CD8-positive, alpha-beta memory T cell (primary cell): Measurements from ENCODE around the gene MT2A. TPM values are rescaled to one million over a fixed set of nuclear protein-coding genes. Genes with fewer than 3 reads are reported as not detected.

ENCODE experiments used
- CTCF ChIA-PET: fragments of 350-600 bp; sonication (Branson Sonifier 250); formaldehyde crosslinking; loops from one replicate; lab custom pipeline; 2021; ENCODE audit warnings: antibody characterized with exemption; lab: Charles Lee
- POLR2A ChIA-PET: fragments of 350-600 bp; sonication (Branson Sonifier 250); formaldehyde crosslinking; loops from one replicate; lab custom pipeline; 2021; ENCODE audit warnings: antibody characterized with exemption; lab: Charles Lee
- DNase-seq, 5 donors: peaks; one replicate each; pipeline versions ENCODE4 v3.0.0 to v3.0.0-alpha.2; 2020 to 2022; ENCODE audit warnings: mixed read lengths in 1 of 5
- H3K27ac ChIP-seq: one replicate; pipeline ENCODE4 v1.7.0; 2013; ENCODE audit warnings: low read depth, mild to moderate bottlenecking, low read length, moderate library complexity
- H3K27me3 ChIP-seq: 2 replicates; pipeline ENCODE4 v1.7.0; 2013; ENCODE audit warnings: low read length, mild to moderate bottlenecking; ENCODE audit not compliant: insufficient read depth, poor library complexity, severe bottlenecking
- H3K36me3 ChIP-seq: 2 replicates; pipeline ENCODE4 v1.7.0; 2013; ENCODE audit warnings: mild to moderate bottlenecking, low read length, moderate library complexity; ENCODE audit not compliant: insufficient read depth
- H3K4me1 ChIP-seq: 2 replicates; pipeline ENCODE4 v1.7.0; 2013; ENCODE audit warnings: mild to moderate bottlenecking, low read length, moderate library complexity; ENCODE audit not compliant: insufficient read depth
- H3K4me3 ChIP-seq: 2 replicates; pipeline ENCODE4 v1.7.0; 2013; ENCODE audit warnings: mild to moderate bottlenecking, low read length
- H3K9me3 ChIP-seq: 2 replicates; pipeline ENCODE4 v1.7.0; 2013; ENCODE audit warnings: mild to moderate bottlenecking, low read length
- H3K27ac Mint-ChIP-seq, 8 donors: one replicate each; pipeline ENCODE4 v1.8.0; 2020 to 2021; ENCODE audit warnings: mixed read lengths in 8 of 8, mild to moderate bottlenecking in 6 of 8, inconsistent platforms in 3 of 8, moderate library complexity in 3 of 8
- H3K27me3 Mint-ChIP-seq, 2 donors: one replicate each; pipeline ENCODE4 v1.8.0; 2020 to 2021; ENCODE audit warnings: mixed read lengths in 2 of 2, mild to moderate bottlenecking in 1 of 2, moderate library complexity in 1 of 2
- H3K36me3 Mint-ChIP-seq, 3 donors: one replicate each; pipeline ENCODE4 v1.8.0; 2020 to 2021; ENCODE audit warnings: mixed read lengths in 3 of 3, inconsistent platforms in 1 of 3, mild to moderate bottlenecking in 1 of 3
- H3K4me1 Mint-ChIP-seq, 3 donors: one replicate each; pipeline ENCODE4 v1.8.0; 2020 to 2021; ENCODE audit warnings: mixed read lengths in 3 of 3, inconsistent platforms in 1 of 3, mild to moderate bottlenecking in 1 of 3
- H3K4me3 Mint-ChIP-seq, 7 donors: one replicate each; pipeline ENCODE4 v1.8.0; 2020 to 2021; ENCODE audit warnings: mixed read lengths in 7 of 7, mild to moderate bottlenecking in 6 of 7, moderate library complexity in 4 of 7, inconsistent platforms in 2 of 7
- H3K9me3 Mint-ChIP-seq, 5 donors: one replicate each; pipeline ENCODE4 v1.8.0; 2020 to 2022; ENCODE audit warnings: mixed read lengths in 5 of 5, mild to moderate bottlenecking in 3 of 5, moderate library complexity in 2 of 5, inconsistent platforms in 1 of 5
- polyA plus RNA-seq: library from polyadenylated mRNA; unstranded; fragments of 300-500 nt; fragmentation: Illumina TruSeq; gene quantifications from one replicate; pipeline ENCODE4 v1.2.3, GENCODE V29; 2021
- total RNA-seq, 2 experiments: library from RNA; stranded (reverse); gene quantifications; one replicate each; pipeline ENCODE4 v1.2.3, GENCODE V29; 2021

MT2A gene
- total and polyA plus RNA-seq, 3 experiments from 2014 or later: 285 to 435 (median 349) TPM

DNA sequence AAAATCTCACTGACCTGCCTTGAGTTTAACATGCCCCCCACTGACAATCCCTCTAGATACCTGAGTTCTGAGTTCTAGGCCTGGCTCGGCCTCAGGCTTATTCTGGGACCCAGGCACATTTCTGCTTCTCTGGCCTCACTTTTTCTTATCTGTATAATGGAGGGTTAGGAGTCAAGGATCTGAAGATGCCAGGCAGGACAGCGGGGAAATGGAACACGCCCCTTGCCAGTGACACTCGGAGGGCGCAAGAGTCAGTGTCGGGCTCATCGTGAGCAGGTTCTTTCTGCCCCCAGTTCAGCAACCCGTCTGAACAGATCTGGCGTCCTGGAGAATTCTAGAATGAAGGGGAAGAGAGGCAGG, 19.6 kb upstream of the MT2A start:
- ChIA-PET POLR2A (no interaction called here), CTCF (no interaction called here)
- Histone ChIP-seq H3K4me1 (peaks cover 3% of the 10 kb centered on the region), H3K27me3 (peaks cover 23% of the 10 kb centered on the region), H3K4me3 (peak overlapping the region; percentile 22), H3K9me3 (no peaks in the 10 kb centered on the region), H3K36me3 (no peaks in the 10 kb centered on the region), H3K27ac (no peak overlapping the region)
- H3K36me3 Mint-ChIP-seq: peaks cover 0 to 3% (median 0%) of the 10 kb centered on the region in 3 donors
- H3K4me3 Mint-ChIP-seq: peak overlapping the region; percentile 72 to 89 (median 83)
- DNase-seq: no peak
- no peaks in the 10 kb centered on the region for H3K9me3 Mint-ChIP-seq
- peak overlapping the region in 2 of 8 donors; percentile 60 to 71 for H3K27ac Mint-ChIP-seq
- H3K4me1 Mint-ChIP-seq: peaks cover 8 to 17% (median 9%) of the 10 kb centered on the region in 3 donors
- H3K27me3 Mint-ChIP-seq: peaks cover 32 to 59% of the 10 kb centered on the region in 2 donors

- Mint-ChIP-seq H3K27ac (peak within 1 kb of the TSS in 3 of 8 donors; percentile 55 to 71 (median 60)), H3K27me3 (peaks cover 32 to 53% of the 10 kb centered on the region in 2 donors), H3K4me3 (peak within 1 kb of the TSS; percentile 72 to 89 (median 83)), H3K4me1 (peaks cover 8 to 17% (median 9%) of the 10 kb centered on the region in 3 donors), H3K36me3 (peaks cover 0 to 3% (median 0%) of the 10 kb centered on the region in 3 donors), H3K9me3 (no peaks in the 10 kb centered on the region)
- no peak within 1 kb of the TSS for H3K27ac ChIP-seq
- DNase-seq: peak in 2 of 5 donors; percentile 26 to 51
- H3K36me3 ChIP-seq: no peaks in the 10 kb centered on the region
- H3K4me3 ChIP-seq: peak within 1 kb of the TSS; percentile 47
- peaks cover 3% of the 10 kb centered on the region for H3K4me1 ChIP-seq
- H3K27me3 ChIP-seq: peaks cover 23% of the 10 kb centered on the region
- POLR2A ChIA-PET: interaction anchor here (0.6 kb wide), 1 partner anchor 404 kb away, joined by 5 read pairs; no protein-coding TSS in a partner anchor
- CTCF ChIA-PET: no interaction called here
- H3K9me3 ChIP-seq: no peaks in the 10 kb centered on the region
These were observed 19.0 kb upstream of the MT2A start, which contains the start of gene MT3 for GRCh38 chr16:56589141-56590039. TSS of gene MT3 (plus strand) at chr16:56589528. CDS start at chr16:56589591, 63 bp downstream.

- peaks cover 20% of the 10 kb centered on the region for H3K27me3 ChIP-seq
- no peak overlapping the region for H3K4me3 ChIP-seq
- Mint-ChIP-seq H3K36me3 (peaks cover 0 to 3% (median 0%) of the 10 kb centered on the region in 3 donors), H3K9me3 (no peaks in the 10 kb centered on the region), H3K4me3 (no peak overlapping the region), H3K27me3 (peaks cover 32 to 46% of the 10 kb centered on the region in 2 donors), H3K4me1 (peaks cover 8 to 17% (median 9%) of the 10 kb centered on the region in 3 donors), H3K27ac (no peak overlapping the region)
- ChIA-PET CTCF (interaction anchor here (1.1 to 1.8 kb wide), 4 partner anchors 9 to 110 kb away, joined by 3 to 11 read pairs (median 3); no protein-coding TSS in a partner anchor), POLR2A (no interaction called here)
- H3K27ac ChIP-seq: no peak overlapping the region
- no peak for DNase-seq
- no peaks in the 10 kb centered on the region for H3K36me3 ChIP-seq
- H3K9me3 ChIP-seq: no peaks in the 10 kb centered on the region
- H3K4me1 ChIP-seq: peaks cover 3% of the 10 kb centered on the region
These were observed 16.9 kb upstream of the MT2A start for GRCh38 chr16:56591377-56592060.

- H3K4me3 ChIP-seq: no peak overlapping the region
- H3K27ac Mint-ChIP-seq: no peak overlapping the region
- H3K9me3 ChIP-seq: no peaks in the 10 kb centered on the region
- POLR2A ChIA-PET: no interaction called here
- H3K27me3 Mint-ChIP-seq: peaks cover 25 to 34% of the 10 kb centered on the region in 2 donors
- H3K36me3 Mint-ChIP-seq: peaks cover 0 to 3% (median 0%) of the 10 kb centered on the region in 3 donors
- H3K4me1 Mint-ChIP-seq: peaks cover 7 to 15% (median 8%) of the 10 kb centered on the region in 3 donors
- H3K4me3 Mint-ChIP-seq: no peak overlapping the region
- peaks cover 19% of the 10 kb centered on the region for H3K27me3 ChIP-seq
- H3K27ac ChIP-seq: no peak overlapping the region
- H3K36me3 ChIP-seq: no peaks in the 10 kb centered on the region
- H3K4me1 ChIP-seq: peaks cover 3% of the 10 kb centered on the region
- H3K9me3 Mint-ChIP-seq: no peaks in the 10 kb centered on the region
- no peak for DNase-seq
- CTCF ChIA-PET: no interaction called here
These were observed 14.7 kb upstream of the MT2A start for GRCh38 chr16:56593573-56594291.

- H3K36me3 Mint-ChIP-seq: peaks cover 0 to 3% (median 0%) of the 10 kb centered on the region in 3 donors
- POLR2A ChIA-PET: no interaction called here
- H3K4me1 Mint-ChIP-seq: peaks cover 4 to 11% (median 6%) of the 10 kb centered on the region in 3 donors
- no peaks in the 10 kb centered on the region for H3K36me3 ChIP-seq
- peaks cover 3% of the 10 kb centered on the region for H3K4me1 ChIP-seq
- H3K27me3 ChIP-seq: peaks cover 15% of the 10 kb centered on the region
- CTCF ChIA-PET: no interaction called here
- no peaks in the 10 kb centered on the region for H3K9me3 ChIP-seq
- no peaks in the 10 kb centered on the region for H3K9me3 Mint-ChIP-seq
- no peak overlapping the region for H3K4me3 Mint-ChIP-seq
- DNase-seq: no peak
- H3K27ac Mint-ChIP-seq: no peak overlapping the region
- no peak overlapping the region for H3K4me3 ChIP-seq
- H3K27me3 Mint-ChIP-seq: peaks cover 26 to 31% of the 10 kb centered on the region in 2 donors
- no peak overlapping the region for H3K27ac ChIP-seq
These were observed 14.1 kb upstream of the MT2A start for GRCh38 chr16:56594292-56594619.

- ChIA-PET POLR2A (interaction anchor here (0.6 kb wide), 1 partner anchor 86 kb away, joined by 3 read pairs; no protein-coding TSS in a partner anchor), CTCF (interaction anchor here (0.6 to 2.8 kb wide), 22 partner anchors 9 to 1132 kb away, joined by 3 to 15 read pairs (median 4); partner anchors contain the start of genes BBS2 and MT1E)
- Mint-ChIP-seq H3K4me1 (peaks cover 0 to 6% (median 5%) of the 10 kb centered on the region in 3 donors), H3K4me3 (no peak overlapping the region), H3K27ac (no peak overlapping the region), H3K9me3 (no peaks in the 10 kb centered on the region), H3K36me3 (no peaks in the 10 kb centered on the region), H3K27me3 (peaks cover 8 to 10% of the 10 kb centered on the region in 2 donors)
- Histone ChIP-seq H3K27ac (no peak overlapping the region), H3K9me3 (no peaks in the 10 kb centered on the region), H3K27me3 (no peaks in the 10 kb centered on the region), H3K36me3 (no peaks in the 10 kb centered on the region), H3K4me3 (no peak overlapping the region), H3K4me1 (no peaks in the 10 kb centered on the region)
- peak in 2 of 5 donors; percentile 31 to 60 for DNase-seq
These were observed 7.9 kb upstream of the MT2A start for GRCh38 chr16:56600398-56600999.

- Histone ChIP-seq H3K4me3 (no peak overlapping the region), H3K27me3 (no peaks in the 10 kb centered on the region), H3K9me3 (no peaks in the 10 kb centered on the region), H3K36me3 (no peaks in the 10 kb centered on the region), H3K4me1 (no peaks in the 10 kb centered on the region), H3K27ac (no peak overlapping the region)
- no peak overlapping the region for H3K27ac Mint-ChIP-seq
- no peak overlapping the region for H3K4me3 Mint-ChIP-seq
- peaks cover 8 to 10% of the 10 kb centered on the region in 2 donors for H3K27me3 Mint-ChIP-seq
- CTCF ChIA-PET: interaction anchor here (0.6 to 2.8 kb wide), 20 partner anchors 8 to 287 kb away, joined by 3 to 15 read pairs (median 4); partner anchors contain the start of gene MT1E
- H3K9me3 Mint-ChIP-seq: no peaks in the 10 kb centered on the region
- no peaks in the 10 kb centered on the region for H3K36me3 Mint-ChIP-seq
- no peak for DNase-seq
- H3K4me1 Mint-ChIP-seq: peaks cover 0 to 7% (median 5%) of the 10 kb centered on the region in 3 donors
- POLR2A ChIA-PET: no interaction called here
These were observed 7.1 kb upstream of the MT2A start for GRCh38 chr16:56601325-56601724.
